HG02642 (cell line): ENCODE measurements around the gene IL17C.

Source experiments
- ATAC-seq: cut with Tn5 transposase; IDR thresholded peaks from one replicate; pipeline ENCODE4 v1.9.1; 2021; ENCODE audit warnings: mild to moderate bottlenecking; ENCODE audit not compliant: unreplicated experiment, poor library complexity

The IL17C gene

DNA sequence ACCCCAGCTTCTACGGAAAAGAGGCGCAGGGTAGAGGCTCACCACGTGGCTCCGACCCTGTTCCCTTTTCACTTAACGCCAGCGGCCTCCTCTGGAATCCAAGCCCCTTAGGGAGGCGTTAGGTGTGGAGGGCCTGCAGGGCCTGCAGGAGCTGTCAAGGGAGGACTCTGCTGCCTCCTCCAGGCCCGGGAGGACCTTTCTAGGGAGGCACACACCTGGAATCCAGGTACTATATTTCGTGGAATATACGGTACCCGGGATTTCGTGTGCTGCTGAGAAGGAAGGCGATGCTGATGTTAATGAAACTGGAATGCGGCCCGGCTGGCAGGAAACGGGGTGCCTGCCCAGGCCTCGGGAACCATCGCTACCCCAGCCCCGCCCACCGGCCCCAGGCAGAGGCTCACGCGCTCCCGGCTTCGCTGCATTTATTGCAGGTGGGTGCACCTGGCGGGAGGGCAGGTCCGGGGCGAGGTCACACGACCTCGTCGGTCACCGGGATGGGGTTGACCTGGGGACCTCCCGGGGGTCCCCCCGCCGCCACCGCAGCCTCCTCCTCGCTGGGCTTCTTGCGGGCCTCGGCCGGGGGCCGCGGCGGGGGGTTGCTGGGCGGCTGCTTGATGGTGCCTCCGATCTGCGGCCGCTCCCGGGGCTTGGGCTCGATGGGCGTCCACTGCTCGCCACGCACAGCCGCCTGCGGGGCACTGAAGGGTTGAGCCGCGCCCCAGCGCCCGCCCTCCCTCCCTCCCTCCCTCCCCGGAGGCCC, 4.7 kb downstream of the IL17C start:
- no peak for ATAC-seq

DNA sequence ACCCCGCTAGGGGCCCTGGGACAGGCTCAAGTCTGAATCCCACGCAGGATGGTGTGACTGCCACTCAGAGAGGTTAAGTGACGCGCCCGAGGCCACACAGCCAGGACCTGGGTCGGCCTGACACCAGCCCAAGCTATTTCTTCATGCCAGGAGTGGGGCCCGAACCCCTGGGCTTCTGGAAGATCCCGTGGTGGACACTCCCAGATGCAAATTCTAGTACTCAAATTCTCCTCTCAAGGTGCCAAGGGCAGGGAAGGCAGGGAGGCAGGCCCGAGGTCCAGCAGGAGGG, 5.2 kb downstream of the IL17C start:
- no peak for ATAC-seq

DNA sequence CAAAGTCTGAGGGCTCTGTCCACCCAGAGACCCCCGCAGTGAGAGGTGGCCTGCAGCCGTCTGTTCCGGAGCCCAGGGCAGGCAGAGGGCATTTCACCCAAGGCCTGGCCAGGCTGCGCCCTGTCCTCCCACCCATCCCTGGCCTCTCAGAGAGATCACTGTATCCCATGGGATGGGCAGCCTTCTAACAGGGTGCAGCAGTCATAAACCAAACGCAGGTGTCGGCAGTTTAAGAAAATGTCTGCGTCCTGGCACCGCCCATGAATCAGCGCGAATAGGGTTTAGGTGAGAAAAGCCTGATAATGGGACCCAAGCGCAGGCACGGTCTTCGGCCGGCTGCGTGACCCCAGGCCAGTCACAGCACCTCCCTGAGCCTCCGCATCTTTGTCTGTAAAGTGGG, 7.1 kb downstream of the IL17C start:
- ATAC-seq, result no peak

DNA sequence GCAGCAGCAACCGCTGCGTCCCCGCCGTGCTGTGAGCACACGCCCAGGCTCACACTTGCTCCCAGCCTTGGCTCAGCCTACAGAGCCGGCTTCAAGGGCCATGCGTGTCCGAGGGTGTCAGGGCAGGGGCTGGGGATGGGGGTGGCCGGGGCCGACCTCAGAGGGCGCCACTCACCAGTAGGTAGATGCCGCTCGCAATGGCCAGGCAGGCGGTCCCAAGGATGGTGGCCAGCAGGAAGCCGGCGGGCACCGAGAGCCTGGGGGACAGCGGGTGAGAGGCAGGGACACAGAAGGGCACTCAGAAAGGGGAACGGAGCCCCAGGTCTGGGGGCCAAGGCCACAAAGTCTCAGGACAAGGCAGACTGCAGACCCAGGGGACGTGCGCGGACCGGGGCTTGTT, 7.6 kb downstream of the IL17C start:
- ATAC-seq, result no peak

DNA sequence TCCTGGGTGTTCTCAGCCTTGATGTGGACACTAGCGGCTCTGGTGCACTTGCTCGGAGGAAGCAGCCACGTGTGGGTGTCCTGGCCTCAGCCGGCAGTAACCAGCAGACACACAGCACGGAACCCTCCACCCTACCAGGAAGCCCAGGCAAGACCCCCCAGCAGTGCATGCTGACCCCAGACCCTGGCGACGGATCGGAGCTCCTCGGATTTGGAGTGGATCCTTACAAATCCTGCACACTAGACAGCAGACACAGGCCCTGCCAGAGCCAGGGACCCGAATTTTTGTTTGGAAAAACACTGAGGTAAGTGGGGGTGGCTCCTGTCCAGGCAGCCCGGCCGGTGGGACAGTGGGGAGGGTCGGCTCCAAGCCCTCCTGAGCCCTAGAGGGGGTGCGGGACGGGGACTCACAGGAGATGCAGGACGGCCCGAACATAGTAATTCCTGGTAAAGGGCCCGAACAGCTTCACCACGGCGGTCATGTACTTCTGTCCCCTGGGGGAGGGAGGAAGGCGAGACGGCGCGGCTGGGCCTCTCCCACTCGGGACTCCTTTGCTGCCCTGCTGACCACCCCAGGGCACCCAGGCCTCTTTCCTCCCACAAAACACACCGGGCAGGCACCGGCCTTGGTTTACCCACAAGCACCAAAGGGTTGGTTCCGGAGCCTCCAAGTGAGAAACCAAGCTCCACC, 8.1 kb downstream of the IL17C start:
- no peak for ATAC-seq

DNA sequence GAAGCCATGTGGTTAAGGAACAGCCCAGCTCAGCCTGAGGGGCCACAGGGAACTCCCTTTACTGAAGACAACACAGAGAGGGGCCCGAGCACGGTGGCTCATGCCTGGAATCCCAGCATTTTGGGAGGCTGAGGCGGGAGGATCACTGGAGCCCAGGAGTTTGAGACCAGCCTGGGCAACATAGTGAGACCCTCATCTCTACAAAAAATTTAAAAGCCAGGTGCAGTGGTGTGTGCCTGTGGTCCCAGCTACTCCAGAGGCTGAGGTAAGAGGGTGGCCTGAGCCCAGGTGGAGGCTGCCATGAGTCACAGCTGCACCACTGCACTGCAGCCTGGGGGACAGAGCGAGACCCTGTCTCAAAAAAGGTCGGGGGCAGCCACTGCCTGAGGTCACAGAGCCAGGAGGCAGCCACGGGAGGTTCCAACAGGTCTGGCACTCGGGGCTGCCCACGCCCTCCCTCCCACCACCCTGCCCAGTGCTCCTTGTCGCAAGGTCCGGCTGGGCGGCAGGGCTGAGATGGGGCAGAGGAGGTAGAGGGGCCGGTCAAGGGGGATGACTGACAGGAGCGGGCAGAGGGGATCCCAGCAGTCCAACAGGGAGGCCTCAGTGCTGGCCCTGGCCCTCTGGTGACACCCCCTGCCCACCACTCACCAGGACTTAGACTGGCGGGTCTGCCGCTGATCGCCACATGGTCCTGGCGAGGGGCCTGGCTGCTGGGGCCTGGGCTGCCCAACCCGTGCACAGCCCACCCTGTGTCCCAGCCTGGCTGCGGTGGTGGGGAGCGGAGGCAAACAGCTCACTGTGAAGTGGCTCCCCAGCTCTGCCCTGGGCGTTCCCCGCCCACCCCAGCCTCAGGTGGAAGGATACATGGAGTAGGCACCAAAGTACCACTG, 9.1 kb downstream of the IL17C start:
- no peak for ATAC-seq

DNA sequence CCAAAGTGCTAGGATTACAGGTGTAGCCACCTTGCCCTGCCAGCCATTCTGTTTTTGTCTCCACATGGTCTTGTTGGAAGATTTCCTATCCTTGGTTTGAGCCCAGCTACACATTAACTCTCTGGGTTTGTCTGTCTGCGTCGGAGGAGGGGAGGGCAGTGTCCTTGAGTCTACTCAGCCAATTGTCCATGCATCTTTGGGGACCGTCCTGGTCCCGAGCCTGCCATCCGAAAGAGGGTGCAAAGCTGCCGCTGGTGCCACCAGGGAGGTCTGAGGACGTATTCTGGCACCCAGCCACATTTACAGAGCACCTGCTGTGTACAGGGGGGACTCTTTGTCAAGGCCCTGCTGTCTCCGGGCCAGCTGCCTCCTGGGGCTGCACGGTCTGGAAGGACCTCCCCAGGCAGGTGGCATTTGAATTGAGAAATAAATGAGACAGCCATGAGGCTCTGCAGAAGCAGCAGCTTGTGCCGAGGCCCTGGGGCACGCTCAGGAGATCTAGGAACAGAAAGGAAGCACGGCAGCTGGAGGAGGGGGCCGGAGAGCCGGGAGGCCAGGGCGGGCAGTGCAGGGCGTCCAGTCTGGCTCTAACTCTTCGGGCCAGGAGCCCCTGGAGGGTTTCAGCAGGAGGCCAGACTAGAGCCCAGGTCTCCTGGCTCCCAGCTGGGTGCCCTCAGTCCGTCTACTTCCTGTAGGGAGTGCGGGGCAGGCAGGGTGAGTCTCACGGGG, 11.0 kb downstream of the IL17C start:
- ATAC-seq, result no peak

DNA sequence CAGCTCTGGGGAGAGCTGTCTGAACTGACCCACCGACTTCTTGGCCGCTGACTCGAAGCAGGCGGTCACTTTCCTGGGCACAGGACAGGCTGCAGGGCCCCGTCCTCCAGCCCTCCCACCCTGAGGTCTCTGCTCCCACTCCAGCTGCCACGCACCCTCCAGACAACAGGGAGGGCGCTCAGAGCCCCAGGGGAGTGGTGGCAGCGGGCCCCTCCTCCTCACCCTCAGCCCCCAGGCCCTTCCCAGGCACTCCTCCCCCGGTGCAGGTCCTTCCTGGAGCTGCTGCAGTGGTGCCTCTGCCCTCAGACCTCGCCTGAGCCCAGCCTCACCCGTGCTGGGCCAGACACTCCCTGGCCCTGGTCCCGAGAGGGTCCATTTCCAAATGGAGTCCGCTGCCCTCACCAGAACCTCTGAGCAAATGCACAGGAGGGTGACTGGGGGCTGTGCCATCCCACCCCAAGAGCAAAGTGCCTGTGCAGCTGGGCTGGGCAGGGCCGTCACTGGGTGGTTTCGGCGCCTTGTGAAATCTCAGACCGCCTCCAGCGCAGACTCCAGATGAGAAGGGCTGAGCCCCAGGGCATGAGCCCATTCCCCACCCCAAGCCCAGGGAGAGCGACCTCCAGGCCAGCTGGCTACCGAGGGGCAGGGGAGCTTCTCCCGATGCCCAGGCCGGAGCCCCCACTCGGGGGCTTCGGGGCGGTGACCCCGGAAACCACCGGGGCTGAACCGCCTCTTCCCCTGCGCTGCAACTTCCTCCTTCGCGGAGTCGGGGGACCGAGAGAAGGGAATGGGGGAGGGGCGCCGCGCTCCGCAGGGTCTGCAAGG, 11.8 kb downstream of the IL17C start:
- ATAC-seq, result peak; percentile 16

DNA sequence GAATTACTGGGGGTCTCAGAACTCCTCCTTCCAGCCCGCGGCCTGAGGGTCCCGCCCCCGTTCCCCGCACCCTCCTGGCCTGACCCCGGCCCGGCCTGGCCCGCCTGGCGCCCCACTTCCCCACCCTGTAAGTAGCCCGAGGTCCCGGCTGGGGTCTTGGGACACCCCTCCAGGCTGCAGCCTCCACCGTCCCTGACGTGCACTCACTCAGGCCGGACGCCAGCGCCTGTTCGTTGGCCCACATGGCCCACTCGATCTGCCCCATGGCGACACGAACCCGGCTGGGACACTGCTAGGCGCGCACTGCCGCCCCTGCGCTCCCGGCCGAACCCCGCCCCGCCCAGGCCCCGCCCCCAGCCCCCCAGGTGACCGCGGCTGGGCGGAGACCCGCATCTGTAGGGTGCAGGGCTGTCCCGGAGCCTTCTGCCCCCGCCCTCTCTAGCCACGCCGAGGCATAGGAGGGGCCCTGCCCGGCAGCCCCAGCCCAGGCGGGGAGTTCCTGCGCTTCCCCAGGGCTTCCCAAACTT, 12.4 kb downstream of the IL17C start, which contains the start of gene CYBA:
CYBA (minus strand) TSS at position 305 of the 527 bp plus-strand sequence; CDS start at position 265, 40 bp downstream.
- ATAC-seq, result peak; percentile 77

DNA sequence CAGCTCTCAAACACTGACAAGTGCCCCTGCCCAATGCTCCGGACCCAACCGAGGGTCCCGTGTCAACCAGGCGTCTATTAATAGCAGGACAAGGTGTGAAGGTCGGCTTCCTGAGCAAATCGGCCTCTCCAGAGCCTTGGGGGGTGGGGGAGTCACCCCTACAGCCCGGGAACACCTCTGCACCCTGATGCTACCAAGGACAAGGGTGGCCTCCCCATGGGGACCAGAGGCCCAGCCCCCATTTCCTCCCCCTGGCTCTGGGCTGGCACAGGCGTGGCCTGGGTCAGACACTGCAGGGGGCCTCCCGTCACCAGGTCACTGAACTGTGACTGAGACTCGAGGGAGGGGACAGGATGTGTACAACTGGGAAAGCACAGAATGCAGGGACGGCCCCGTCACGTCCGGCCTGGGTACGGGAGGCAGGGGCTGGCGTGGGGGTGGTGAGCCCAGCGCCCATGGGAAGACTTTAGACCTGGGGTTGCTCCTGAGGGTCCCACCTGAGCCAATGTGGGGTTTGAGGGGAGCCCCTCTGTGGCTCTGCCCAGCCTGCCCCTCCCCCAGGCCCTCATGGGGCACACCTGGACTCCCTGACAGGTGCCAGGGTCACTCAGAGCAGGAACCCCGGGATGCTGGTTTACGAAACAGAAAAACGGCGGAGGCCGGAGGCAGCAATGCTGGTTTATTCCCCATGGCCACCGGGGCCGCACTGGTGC, 13.1 kb downstream of the IL17C start:
- peak; percentile 68 for ATAC-seq

DNA sequence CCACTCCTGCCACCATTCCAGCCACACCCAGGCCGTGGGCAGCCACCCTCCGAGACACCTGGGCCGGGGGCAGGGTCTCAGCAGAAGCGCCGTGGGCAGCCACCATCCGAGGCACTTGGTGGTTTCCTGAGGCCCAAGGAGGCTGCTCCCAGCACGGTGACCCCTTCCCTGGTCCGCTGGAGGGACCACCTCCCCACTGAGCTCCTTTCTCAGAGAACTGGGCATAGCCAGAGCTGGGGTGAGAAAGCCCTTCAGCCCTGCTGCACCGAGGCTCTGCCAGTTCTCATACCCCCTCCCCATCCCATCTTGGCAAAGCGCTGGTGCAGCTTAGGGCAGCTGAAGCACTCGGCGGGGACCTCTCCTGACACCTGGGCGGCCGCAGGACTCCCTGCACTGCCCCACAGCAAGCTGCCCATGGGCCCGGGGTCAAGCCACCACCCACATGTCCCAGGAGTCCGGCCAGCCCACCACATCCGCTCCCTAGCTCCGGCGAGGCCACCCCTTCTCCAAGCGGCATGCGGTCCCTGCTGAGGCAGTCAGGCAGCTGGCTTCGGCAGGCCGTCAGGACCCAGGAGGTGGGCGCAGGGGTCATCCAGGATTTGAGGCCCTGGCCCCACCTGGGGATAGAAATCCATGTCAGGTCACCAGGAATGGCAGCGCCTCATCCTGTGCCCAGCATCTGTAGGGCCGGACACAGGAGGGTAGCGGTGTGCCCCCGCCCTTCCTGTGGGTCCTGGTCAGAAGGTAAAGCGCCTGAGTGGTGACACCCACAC, 13.8 kb downstream of the IL17C start:
- no peak for ATAC-seq

DNA sequence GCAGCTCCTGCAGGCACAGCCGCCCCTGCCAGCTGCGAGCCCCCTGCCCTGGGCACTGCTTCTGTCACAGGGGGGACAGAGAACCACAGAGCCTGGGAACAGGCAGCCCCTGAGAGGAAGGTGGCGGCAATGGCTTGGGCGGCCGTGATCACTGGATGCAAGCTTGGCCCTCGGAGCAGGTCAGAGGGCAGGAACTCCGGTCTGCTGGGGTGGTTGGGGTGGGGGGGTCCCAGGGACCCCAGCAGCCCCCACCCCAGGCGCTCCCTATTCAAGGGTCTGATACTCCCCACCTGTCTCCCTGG, 14.3 kb downstream of the IL17C start:
- no peak for ATAC-seq

DNA sequence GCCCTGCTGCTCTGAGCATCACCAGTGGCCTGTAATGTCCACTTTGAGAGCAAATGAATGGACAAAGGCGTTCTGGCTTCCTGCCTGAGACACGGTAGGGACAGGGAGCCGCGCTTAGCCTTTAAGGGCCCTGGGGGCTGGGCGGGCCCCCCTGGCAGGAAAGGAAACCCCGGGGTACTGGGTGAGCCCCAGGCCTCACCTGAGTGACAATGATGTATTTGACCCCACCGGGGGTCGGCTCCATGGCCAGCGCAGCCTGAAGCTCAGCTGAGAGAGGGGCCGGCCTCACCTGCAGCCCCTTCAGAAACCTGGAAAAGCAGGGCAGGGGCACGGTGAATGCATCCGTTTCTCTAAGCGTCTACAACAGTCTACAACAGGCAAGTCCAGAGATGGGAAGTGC, 14.7 kb downstream of the IL17C start:
- ATAC-seq, result no peak

DNA sequence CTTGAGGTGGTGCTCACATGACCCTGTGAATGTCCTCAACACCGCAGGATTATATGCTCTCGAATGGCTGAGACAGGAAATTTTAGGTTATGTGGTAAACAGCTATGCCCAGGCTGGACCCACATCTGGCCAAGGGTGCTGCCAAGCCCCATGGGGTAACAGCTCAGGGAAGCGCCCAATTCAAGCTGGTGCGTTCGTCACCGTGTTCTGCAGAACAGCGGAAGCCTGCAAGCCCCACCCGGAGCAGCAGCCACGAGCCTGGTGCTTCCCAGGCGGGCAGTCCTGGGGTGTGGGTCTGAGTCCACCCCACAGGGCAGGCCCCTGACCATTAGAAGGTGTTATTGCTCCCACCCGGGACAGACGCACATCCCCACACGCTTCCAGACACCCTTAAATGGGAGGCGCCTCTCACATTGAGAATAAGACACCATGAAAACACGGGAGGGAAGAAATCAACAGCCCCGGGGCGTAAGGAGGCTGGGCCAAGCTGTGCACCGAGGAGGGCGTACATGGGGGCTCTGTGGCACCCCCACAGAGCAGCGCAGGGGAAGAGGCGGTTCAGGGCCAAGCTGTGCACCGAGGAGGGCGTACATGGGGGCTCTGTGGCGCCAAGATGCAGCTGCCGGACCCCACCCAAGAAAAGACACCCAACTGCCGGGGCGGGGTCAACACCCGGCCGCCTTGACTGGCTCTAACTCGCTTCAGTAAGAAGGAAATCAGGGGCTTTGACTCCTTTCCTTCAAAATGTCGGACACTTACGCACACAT, 15.4 kb downstream of the IL17C start:
- ATAC-seq, result no peak

DNA sequence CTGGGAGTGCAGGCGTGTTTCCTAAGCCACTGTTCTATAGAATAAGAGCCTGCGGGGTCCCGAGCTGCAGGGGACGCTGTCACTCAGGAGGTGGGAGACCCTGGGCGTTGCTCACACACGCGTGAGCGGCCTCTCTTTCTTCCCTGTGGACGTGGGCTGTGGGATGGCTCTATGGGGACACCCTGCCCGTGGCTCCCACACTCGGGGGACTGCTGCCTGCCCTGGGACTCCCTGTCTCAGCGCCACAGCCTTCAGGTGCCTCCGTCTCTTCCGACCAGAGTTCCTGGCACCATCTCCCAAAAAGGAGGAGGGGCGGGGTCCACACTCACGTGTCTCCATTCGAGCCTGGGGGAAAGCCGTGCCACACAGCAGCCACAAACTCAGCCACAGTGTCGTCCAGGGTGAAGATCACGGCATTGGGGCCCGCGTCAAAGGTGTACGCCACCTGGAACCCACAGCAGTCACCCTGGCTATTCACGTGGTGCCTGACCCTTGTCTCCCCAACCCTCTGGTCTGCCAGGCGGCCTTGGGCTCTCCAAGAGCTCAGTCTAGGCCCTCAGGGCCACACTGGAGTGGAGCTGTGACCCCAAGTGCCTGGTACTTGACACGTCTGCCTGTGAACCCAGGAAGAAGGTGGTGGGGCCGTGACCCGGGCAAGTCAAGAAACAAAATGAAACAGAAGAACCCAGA, 16.1 kb downstream of the IL17C start:
- ATAC-seq, result no peak

DNA sequence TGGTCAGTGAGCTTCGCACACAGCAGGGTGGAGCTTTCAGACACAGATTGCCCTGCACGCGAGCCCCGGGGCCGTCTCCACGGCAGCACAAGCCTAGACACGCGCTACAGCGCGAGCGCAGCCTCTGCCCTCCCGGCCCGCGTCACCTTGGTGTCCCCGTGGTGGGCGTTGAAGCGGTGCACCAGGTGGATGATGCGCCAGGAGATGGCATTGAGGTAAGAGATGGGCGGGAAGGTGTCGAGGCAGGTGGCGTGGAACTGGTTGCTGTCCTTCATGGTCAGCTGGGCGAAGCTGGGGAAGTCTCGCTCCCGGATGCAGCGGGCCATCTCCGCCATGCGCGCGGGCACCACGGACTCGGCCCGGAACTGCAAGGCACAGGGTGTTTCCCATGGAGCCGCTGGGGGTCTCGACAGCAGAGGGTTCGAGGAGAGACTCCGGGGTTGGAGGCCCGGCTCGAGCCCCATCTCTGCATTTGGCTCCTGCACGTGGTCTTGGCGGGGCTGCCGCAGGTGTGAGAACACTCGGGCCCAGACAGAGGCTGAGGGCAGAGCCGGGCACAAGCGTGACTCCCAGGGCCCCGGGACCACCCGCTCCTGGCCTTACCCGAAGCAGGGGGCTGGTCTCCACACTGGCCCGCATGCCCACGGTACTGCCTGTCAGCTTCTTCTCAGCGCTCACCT, 16.8 kb downstream of the IL17C start:
- ATAC-seq, result no peak
